Esophagus mucosa (tissue), 1 donor: ENCODE measurements around the gene CPZ. TPM values are rescaled to one million over a fixed set of nuclear protein-coding genes. Genes with fewer than 3 reads are reported as not detected.
"Not testable (repeated sequence)": the region's sequence is repeated elsewhere in the genome, so short reads cannot be mapped to it uniquely, and the experiment has no call there.

Source experiments
- ATAC-seq: fragments of 200-7000 bp; cut with Tn5 transposase; one replicate; pipeline ENCODE4 v1.9.1; 2020
- total RNA-seq: library from RNA; stranded (reverse); gene quantifications from one replicate; pipeline ENCODE4 v1.2.4, GENCODE V29; 2023
- donor health status: DM: yes; HTN: yes; CAD: no.

Gene CPZ
- total RNA-seq, 1 donor from 2014 or later: 0.80 TPM

GRCh38 chr4:8641256-8641655, 48.7 kb downstream of the CPZ start:
- no peak for ATAC-seq

GRCh38 chr4:8641931-8642650, 49.5 kb downstream of the CPZ start:
- ATAC-seq: peak; percentile 88

- ATAC-seq: no peak
These were observed 50.2 kb downstream of the CPZ start for GRCh38 chr4:8642651-8643321.

GRCh38 chr4:8643441-8643840, 50.9 kb downstream of the CPZ start:
- ATAC-seq: no peak

GRCh38 chr4:8643986-8644385, 51.4 kb downstream of the CPZ start:
- ATAC-seq: no peak

- no peak for ATAC-seq
These were observed 51.9 kb downstream of the CPZ start for GRCh38 chr4:8644461-8644891.

GRCh38 chr4:8644966-8645752, 52.6 kb downstream of the CPZ start:
- ATAC-seq: no peak

GRCh38 chr4:8645753-8646124, 53.2 kb downstream of the CPZ start:
- ATAC-seq: no peak

GRCh38 chr4:8646296-8647093, 53.9 kb downstream of the CPZ start:
- no peak for ATAC-seq

GRCh38 chr4:8647094-8647570, 54.6 kb downstream of the CPZ start:
- ATAC-seq: no peak

GRCh38 chr4:8647626-8648025, 55.1 kb downstream of the CPZ start:
- ATAC-seq: no peak

GRCh38 chr4:8648296-8648695, 55.7 kb downstream of the CPZ start:
- ATAC-seq: no peak

GRCh38 chr4:8648816-8649630, 56.5 kb downstream of the CPZ start:
- ATAC-seq: no peak

- no peak for ATAC-seq
These were observed 57.2 kb downstream of the CPZ start for GRCh38 chr4:8649631-8650361.

- no peak for ATAC-seq
These were observed 59.2 kb downstream of the CPZ start for GRCh38 chr4:8651661-8652180.

GRCh38 chr4:8652181-8653078, 59.9 kb downstream of the CPZ start:
- ATAC-seq: no peak

GRCh38 chr4:8653326-8654000, 60.9 kb downstream of the CPZ start:
- ATAC-seq: no peak

- ATAC-seq: not testable (repeated sequence)
These were observed 61.6 kb downstream of the CPZ start for GRCh38 chr4:8654139-8654538.
